SK-N-SH (cell line): ENCODE results near the gene NIPA2. TPM values are rescaled to one million over a fixed set of nuclear protein-coding genes. Genes with fewer than 3 reads are reported as not detected.

ENCODE experiments used
- CTCF ChIA-PET: fragments of 300-600, 350-600 bp; formaldehyde crosslinking; extraction: SDS; loops from one replicate; lab custom pipeline; 2021; lab: Yijun Ruan, JAX
- POLR2A ChIA-PET: fragments of 350-600 bp; sonication (Branson Sonifier 250); formaldehyde crosslinking; extraction: SDS; loops from one replicate; lab custom pipeline; 2020; ENCODE audit warnings: antibody characterized with exemption, inconsistent platforms; lab: Yijun Ruan, JAX
- DNase-seq: peaks from one replicate; pipeline ENCODE4 v3.0.0; 2012
- H2AFZ ChIP-seq: fragments of 200-600 bp; sonication (generic); 2 replicates; pipeline ENCODE4 v1.8.1; 2016; ENCODE audit warnings: antibody characterized with exemption, mild to moderate bottlenecking, low read depth
- H3F3A ChIP-seq: fragments of 200-600 bp; sonication (generic); replicated peaks from 2 replicates; pipeline ENCODE3; 2016; ENCODE audit warnings: antibody characterized with exemption, mild to moderate bottlenecking; ENCODE audit not compliant: insufficient read depth
- H3K27ac ChIP-seq, 2 experiments: fragments of 200-500 bp in 1 of 2; fragments of 200-600 bp in 1 of 2; sonication (Bioruptor generic) in 1 of 2; sonication (generic), shearing (Covaris generic) in 1 of 2; 2 replicates each; pipeline versions ENCODE4 v1.5.1 to v1.6.1; 2014 to 2016; ENCODE audit warnings: low read depth in 2 of 2, inconsistent platforms in 1 of 2, low read length in 1 of 2, mild to moderate bottlenecking in 1 of 2, mixed read lengths in 1 of 2
- H3K27me3 ChIP-seq: fragments of 200-600 bp; sonication (generic), shearing (Covaris generic); 2 replicates; pipeline ENCODE4 v1.6.1; 2016; ENCODE audit warnings: mixed run types; ENCODE audit not compliant: insufficient read depth
- H3K36me3 ChIP-seq, 2 experiments: fragments of 200-500 bp in 1 of 2; fragments of 200-600 bp in 1 of 2; sonication (Bioruptor generic) in 1 of 2; sonication (generic) in 1 of 2; replicated peaks in 1 of 2; 2 replicates each; pipeline versions ENCODE3 to v1.5.1; 2014 to 2016; ENCODE audit warnings: low read length in 1 of 2, mild to moderate bottlenecking in 1 of 2; ENCODE audit not compliant: insufficient read depth in 2 of 2, control insufficient read depth in 1 of 2
- H3K4me1 ChIP-seq, 2 experiments: fragments of 200-500 bp in 1 of 2; fragments of 200-600 bp in 1 of 2; sonication (Bioruptor generic) in 1 of 2; sonication (generic), shearing (Covaris generic) in 1 of 2; 2 replicates each; pipeline versions ENCODE4 v1.5.1 to v1.6.1; 2014 to 2016; ENCODE audit warnings: low read depth in 1 of 2, low read length in 1 of 2, mixed run types in 1 of 2; ENCODE audit not compliant: insufficient read depth in 2 of 2, control insufficient read depth in 1 of 2
- H3K4me2 ChIP-seq: fragments of 200-600 bp; sonication (generic), shearing (Covaris generic); 2 replicates; pipeline ENCODE4 v1.6.1; 2017; ENCODE audit warnings: mixed run types
- H3K4me3 ChIP-seq, 2 experiments: fragments of 200-500 bp in 1 of 2; fragments of 200-600 bp in 1 of 2; sonication (Bioruptor generic) in 1 of 2; sonication (generic), shearing (Covaris generic) in 1 of 2; 2 replicates each; pipeline versions ENCODE4 v1.5.1 to v1.8.1; 2014 to 2016; ENCODE audit warnings: low read depth in 2 of 2, inconsistent platforms in 1 of 2, low read length in 1 of 2, mild to moderate bottlenecking in 1 of 2, mixed read lengths in 1 of 2, moderate library complexity in 1 of 2
- H3K79me2 ChIP-seq: fragments of 200-600 bp; sonication (generic); 2 replicates; pipeline ENCODE4 v1.8.1; 2017; ENCODE audit warnings: mild to moderate bottlenecking; ENCODE audit not compliant: insufficient read depth
- H3K9ac ChIP-seq: fragments of 200-600 bp; sonication (generic); 2 replicates; pipeline ENCODE4 v1.6.1; 2017; ENCODE audit warnings: mixed run types
- H3K9me2 ChIP-seq: fragments of 200-600 bp; sonication (generic); 2 replicates; pipeline ENCODE4 v1.6.1; 2017; ENCODE audit warnings: mixed run types
- H3K9me3 ChIP-seq: fragments of 200-600 bp; sonication (generic); 2 replicates; pipeline ENCODE4 v1.6.1; 2017; ENCODE audit warnings: mixed run types, mild to moderate bottlenecking, moderate library complexity
- H4K20me1 ChIP-seq: fragments of 200-600 bp; sonication (generic); 2 replicates; pipeline ENCODE4 v1.6.1; 2017; ENCODE audit warnings: mild to moderate bottlenecking, mixed run types; ENCODE audit not compliant: insufficient read depth
- ELF1 ChIP-seq: IDR thresholded peaks from 2 replicates; pipeline ENCODE4 v1.4.0; 2012
- FOSL2 ChIP-seq: IDR thresholded peaks from 2 replicates; pipeline ENCODE4 v1.4.0; 2012; ENCODE audit warnings: low read depth, mild to moderate bottlenecking, moderate library complexity, borderline replicate concordance
- GABPA ChIP-seq: IDR thresholded peaks from 2 replicates; pipeline ENCODE4 v1.4.0; 2012; ENCODE audit warnings: low read depth, mild to moderate bottlenecking
- GATA2 ChIP-seq: sonication (generic); formaldehyde crosslinking; IDR thresholded peaks from 2 replicates; pipeline ENCODE4 v1.5.0; 2020; ENCODE audit warnings: mild to moderate bottlenecking, missing genetic modification reagents
- MAX ChIP-seq: IDR thresholded peaks from 2 replicates; pipeline ENCODE4 v1.4.0; 2012; ENCODE audit warnings: low read depth
- MEF2A ChIP-seq: IDR thresholded peaks from 2 replicates; pipeline ENCODE4 v1.4.0; 2012; ENCODE audit warnings: low read depth, borderline replicate concordance
- MXI1 ChIP-seq: IDR thresholded peaks from 2 replicates; pipeline ENCODE4 v1.6.1; 2012; ENCODE audit warnings: mild to moderate bottlenecking, low read depth, low read length, improper control_type of control experiment
- RAD21 ChIP-seq: IDR thresholded peaks from 2 replicates; pipeline ENCODE4 v1.6.1; 2012; ENCODE audit warnings: mild to moderate bottlenecking, low read length
- REST ChIP-seq: IDR thresholded peaks from 2 replicates; pipeline ENCODE4 v1.6.1; 2012; ENCODE audit warnings: mild to moderate bottlenecking, low read depth, low read length, moderate library complexity
- SMC3 ChIP-seq: IDR thresholded peaks from 2 replicates; pipeline ENCODE4 v1.6.1; 2012; ENCODE audit warnings: low read depth, low read length, improper control_type of control experiment
- WGBS: methylation state at CpG from one replicate; pipeline ENCODE4 v1.1.6; 2017; ENCODE audit warnings: low lambda C conversion rate; 5-methylcytosine and 5-hydroxymethylcytosine counted together
- polyA plus RNA-seq, 3 experiments: library from polyadenylated mRNA; depleted of rRNA; stranded (reverse); fragments of >200 nt; gene quantifications; 2 replicates each; pipeline ENCODE4 v1.2.3, GENCODE V29; 2012
- TF ChIP-seq, protein P1 (sequence below): IDR thresholded peaks from 2 replicates; pipeline ENCODE4; 2012

Gene NIPA2
- polyA plus RNA-seq, 1 of the 3 experiments (the other 2 are of a cell fraction), result 32.0 TPM

DNA sequence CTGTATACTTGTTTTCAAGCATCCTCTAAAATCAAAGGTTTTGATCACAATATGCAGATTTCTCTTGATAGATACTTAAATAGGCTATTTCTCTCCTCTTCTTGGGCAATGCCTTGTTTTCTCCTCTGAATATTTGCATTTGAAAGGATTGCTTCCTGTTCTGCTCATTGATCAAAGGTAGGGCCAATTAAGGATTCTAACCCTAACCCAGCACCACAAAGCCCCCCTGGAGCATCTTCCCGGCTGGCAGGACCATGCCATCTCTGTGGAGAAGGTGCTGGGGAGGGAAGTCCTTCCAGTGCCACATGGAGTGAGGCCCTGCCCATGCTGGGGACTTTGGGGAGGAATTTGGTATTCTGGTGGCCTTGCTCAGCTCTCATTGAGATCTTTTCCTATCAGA lies 11.3 kb upstream of the NIPA2 start (continued):
- TF ChIP-seq RAD21, result no peak
- TF ChIP-seq, all 33 proteins: peak for 0

GRCh38 chr15:22831473-22831872 lies 7.0 kb upstream of the NIPA2 start:
- POLR2A ChIA-PET, result no interaction called here
- peaks cover 0 to 3% of the 10 kb centered on the region in 2 experiments; a peak in 1 of 4 replicates for H3K4me1 ChIP-seq
- CTCF ChIA-PET, result interaction anchor here (0.8 kb wide), 1 partner anchor 20 kb away, joined by 3 read pairs; no protein-coding TSS in a partner anchor
- H3K4me2 ChIP-seq, result no peak overlapping the region
- H3K9me2 ChIP-seq, result no peaks in the 10 kb centered on the region
- no peak overlapping the region for H2AFZ ChIP-seq
- H3K9ac ChIP-seq, result no peak overlapping the region
- peaks cover 0 to 21% of the 10 kb centered on the region in 2 experiments for H3K36me3 ChIP-seq
- WGBS, result 64% methylated on average over 1 of the region's 1 CpG
- H3K79me2 ChIP-seq, result no peaks in the 10 kb centered on the region
- TF ChIP-seq MEF2A (no peak), MAX (no peak), ELF1 (no peak), GABPA (no peak)
- TF ChIP-seq, protein P1, sequence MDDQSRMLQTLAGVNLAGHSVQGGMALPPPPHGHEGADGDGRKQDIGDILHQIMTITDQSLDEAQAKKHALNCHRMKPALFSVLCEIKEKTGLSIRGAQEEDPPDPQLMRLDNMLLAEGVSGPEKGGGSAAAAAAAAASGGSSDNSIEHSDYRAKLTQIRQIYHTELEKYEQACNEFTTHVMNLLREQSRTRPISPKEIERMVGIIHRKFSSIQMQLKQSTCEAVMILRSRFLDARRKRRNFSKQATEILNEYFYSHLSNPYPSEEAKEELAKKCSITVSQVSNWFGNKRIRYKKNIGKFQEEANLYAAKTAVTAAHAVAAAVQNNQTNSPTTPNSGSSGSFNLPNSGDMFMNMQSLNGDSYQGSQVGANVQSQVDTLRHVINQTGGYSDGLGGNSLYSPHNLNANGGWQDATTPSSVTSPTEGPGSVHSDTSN, result no peak
- no peaks in the 10 kb centered on the region for H4K20me1 ChIP-seq
- no peaks in the 10 kb centered on the region for H3K9me3 ChIP-seq
- DNase-seq, result no peak
- H3K27ac ChIP-seq, result no peak overlapping the region
- no peaks in the 10 kb centered on the region for H3F3A ChIP-seq
- H3K27me3 ChIP-seq, result no peaks in the 10 kb centered on the region
- H3K4me3 ChIP-seq, result no peak overlapping the region

DNA sequence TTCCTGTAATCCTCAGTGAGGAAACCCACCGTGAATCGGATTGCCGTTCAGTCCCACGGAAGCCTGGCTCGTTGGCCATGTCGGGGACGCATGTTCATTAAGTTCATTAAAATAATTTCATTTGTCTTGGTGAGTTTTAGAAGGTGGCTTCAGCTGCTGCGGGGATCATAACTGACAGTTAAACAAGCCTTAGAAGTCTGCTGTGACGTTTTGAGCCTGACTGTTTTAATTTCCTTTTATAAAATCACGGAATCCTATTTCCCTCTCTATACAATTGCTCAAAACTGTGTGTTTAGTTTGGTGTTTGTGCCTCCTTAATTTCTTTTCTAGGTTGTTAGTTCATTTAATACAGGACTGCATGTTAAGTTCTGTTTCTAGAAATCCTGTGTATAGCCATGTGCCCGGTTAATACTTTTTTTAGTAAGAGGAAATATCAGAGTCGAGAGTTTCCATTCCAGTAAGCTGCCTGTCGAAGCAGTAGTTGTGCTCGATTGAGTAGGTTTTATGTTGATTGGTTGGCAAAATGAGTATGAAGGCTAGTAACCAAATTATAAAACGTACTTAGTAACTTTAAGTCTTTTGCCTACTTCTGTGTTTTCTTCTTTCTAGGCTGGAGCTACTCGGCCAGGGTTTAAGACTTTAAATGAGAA lies 705 bp downstream of the NIPA2 start:
- POLR2A ChIA-PET, result interaction anchor here (0.7 kb wide), 1 partner anchor 36 kb away, joined by 3 read pairs; no protein-coding TSS in a partner anchor

More for the DNA sequence above, 705 bp downstream of the NIPA2 start:
- WGBS, result 1% methylated on average over 16 of the region's 16 CpGs
- Histone ChIP-seq H4K20me1 (peaks cover 15% of the 10 kb centered on the region), H3F3A (peaks cover 5% of the 10 kb centered on the region), H3K4me1 (peaks cover 0 to 3% of the 10 kb centered on the region in 2 experiments; a peak in 1 of 4 replicates), H3K9me2 (no peaks in the 10 kb centered on the region), H3K27ac (peak overlapping the region; percentile 89 to 94), H3K9me3 (no peaks in the 10 kb centered on the region), H3K27me3 (no peaks in the 10 kb centered on the region), H2AFZ (peak overlapping the region; percentile 78), H3K9ac (peak overlapping the region; percentile 86), H3K4me2 (peak overlapping the region; percentile 74), H3K79me2 (peaks cover 56% of the 10 kb centered on the region), H3K36me3 (peaks cover 0 to 16% of the 10 kb centered on the region in 2 experiments), H3K4me3 (peak overlapping the region; percentile 77 to 84)
- CTCF ChIA-PET, result interaction anchor here (1.3 kb wide), 1 partner anchor 10 kb away, joined by 3 read pairs; no protein-coding TSS in a partner anchor
- TF ChIP-seq FOSL2, result no peak
- TF ChIP-seq REST, result no peak
- peak; percentile 7; the same call in 1 of the 2 replicates for TF ChIP-seq MXI1
- TF ChIP-seq GABPA, result no peak
- no peak for TF ChIP-seq GATA2
- no peak for TF ChIP-seq SMC3
- DNase-seq, result no peak
